A673 (cell line): ENCODE results near the gene EREG.

Source experiments
- EZH2 ChIP-seq: fragments of 200-600 bp; sonication (generic); IDR thresholded peaks from 2 replicates; pipeline ENCODE4 v1.6.1; 2017; ENCODE audit warnings: borderline replicate concordance, low read depth, mild to moderate bottlenecking, mixed read lengths, antibody characterized with exemption, low read length; ENCODE audit not compliant: poor library complexity, severe bottlenecking
- TF ChIP-seq, protein P1 (sequence below): fragments of 300-800, 200-600 bp; sonication (generic); conservative IDR thresholded peaks from 2 replicates; pipeline ENCODE4 v1.5.1; 2017; ENCODE audit warnings: low read depth, mild to moderate bottlenecking, antibody characterized with exemption, low read length, moderate library complexity, mixed read lengths

DNA sequence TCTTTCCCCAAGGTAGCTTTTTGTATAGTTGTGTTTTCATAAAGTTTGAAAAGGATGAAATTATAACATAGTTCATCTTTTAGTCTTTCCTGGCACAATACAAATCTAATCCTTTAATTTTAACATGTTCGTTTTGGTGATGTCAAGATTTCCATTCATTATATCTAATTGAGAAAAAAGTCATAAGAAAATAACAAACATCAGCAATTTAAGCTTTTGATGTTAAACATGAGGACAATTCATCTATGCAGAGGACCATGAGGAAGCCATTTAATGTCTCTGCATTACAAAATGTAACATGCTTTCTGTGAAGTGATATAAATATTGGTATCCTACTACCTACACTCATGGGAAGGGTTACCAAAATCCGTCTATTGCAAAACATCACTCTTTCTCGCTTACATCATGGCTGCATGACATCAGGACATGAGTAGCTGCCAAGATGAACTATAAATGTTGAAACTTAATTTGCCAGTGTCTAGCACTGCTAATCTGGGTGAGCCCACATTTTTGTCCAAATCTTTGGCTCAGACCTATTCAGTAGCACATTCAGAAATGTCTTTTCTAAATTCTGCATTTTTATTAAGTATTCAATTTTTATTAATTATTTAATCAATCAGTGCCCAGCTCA is 47.2 kb upstream of the EREG start:
- TF ChIP-seq, protein P1, sequence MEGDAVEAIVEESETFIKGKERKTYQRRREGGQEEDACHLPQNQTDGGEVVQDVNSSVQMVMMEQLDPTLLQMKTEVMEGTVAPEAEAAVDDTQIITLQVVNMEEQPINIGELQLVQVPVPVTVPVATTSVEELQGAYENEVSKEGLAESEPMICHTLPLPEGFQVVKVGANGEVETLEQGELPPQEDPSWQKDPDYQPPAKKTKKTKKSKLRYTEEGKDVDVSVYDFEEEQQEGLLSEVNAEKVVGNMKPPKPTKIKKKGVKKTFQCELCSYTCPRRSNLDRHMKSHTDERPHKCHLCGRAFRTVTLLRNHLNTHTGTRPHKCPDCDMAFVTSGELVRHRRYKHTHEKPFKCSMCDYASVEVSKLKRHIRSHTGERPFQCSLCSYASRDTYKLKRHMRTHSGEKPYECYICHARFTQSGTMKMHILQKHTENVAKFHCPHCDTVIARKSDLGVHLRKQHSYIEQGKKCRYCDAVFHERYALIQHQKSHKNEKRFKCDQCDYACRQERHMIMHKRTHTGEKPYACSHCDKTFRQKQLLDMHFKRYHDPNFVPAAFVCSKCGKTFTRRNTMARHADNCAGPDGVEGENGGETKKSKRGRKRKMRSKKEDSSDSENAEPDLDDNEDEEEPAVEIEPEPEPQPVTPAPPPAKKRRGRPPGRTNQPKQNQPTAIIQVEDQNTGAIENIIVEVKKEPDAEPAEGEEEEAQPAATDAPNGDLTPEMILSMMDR: no peak
- no peak for TF ChIP-seq EZH2
